Measurements from ENCODE around the gene PRKCH.

The PRKCH gene

GRCh38 chr14:61472801-61473376 is 151.5 kb downstream of the PRKCH start:
- TF ChIP-seq SIN3A (IDR thresholded peaks at IDR 0.05; ENCODE audit: borderline replicate concordance, insufficient read depth, low read length) (no peak), POLR2AphosphoS5 (IDR thresholded peaks at IDR 0.05; ENCODE audit: low read depth, low read length) (no peak), TAF1 (IDR thresholded peaks at IDR 0.05; ENCODE audit: borderline replicate concordance, insufficient read depth, low read length) (no peak), REST (IDR thresholded peaks at IDR 0.05; ENCODE audit: insufficient read depth in 1 of 2, low read depth in 2 of 2, low read length in 2 of 2) (no peak), FOXP2 (optimal IDR thresholded peaks at IDR 0.05; ENCODE audit: borderline replicate concordance, extremely low read depth, extremely low read length, insufficient read depth) (no peak)

GRCh38 chr14:61474015-61474414 is 152.6 kb downstream of the PRKCH start:
- TF ChIP-seq POLR2AphosphoS5 (IDR thresholded peaks at IDR 0.05; ENCODE audit: low read depth, low read length): no peak
- TF ChIP-seq TAF1 (IDR thresholded peaks at IDR 0.05; ENCODE audit: borderline replicate concordance, insufficient read depth, low read length): no peak
- no peak for TF ChIP-seq SIN3A (IDR thresholded peaks at IDR 0.05; ENCODE audit: borderline replicate concordance, insufficient read depth, low read length)
- no peak for TF ChIP-seq REST (IDR thresholded peaks at IDR 0.05; ENCODE audit: insufficient read depth in 1 of 2, low read depth in 2 of 2, low read length in 2 of 2)
- no peak for TF ChIP-seq FOXP2 (optimal IDR thresholded peaks at IDR 0.05; ENCODE audit: borderline replicate concordance, extremely low read depth, extremely low read length, insufficient read depth)

- TF ChIP-seq TAF1 (IDR thresholded peaks at IDR 0.05; ENCODE audit: borderline replicate concordance, insufficient read depth, low read length): no peak
- no peak for TF ChIP-seq FOXP2 (optimal IDR thresholded peaks at IDR 0.05; ENCODE audit: borderline replicate concordance, extremely low read depth, extremely low read length, insufficient read depth)
- TF ChIP-seq SIN3A (IDR thresholded peaks at IDR 0.05; ENCODE audit: borderline replicate concordance, insufficient read depth, low read length): no peak
- no peak for TF ChIP-seq POLR2AphosphoS5 (IDR thresholded peaks at IDR 0.05; ENCODE audit: low read depth, low read length)
These were observed 153.3 kb downstream of the PRKCH start for GRCh38 chr14:61474701-61475100.

GRCh38 chr14:61475316-61475715 is 153.9 kb downstream of the PRKCH start:
- no peak for TF ChIP-seq REST (IDR thresholded peaks at IDR 0.05; ENCODE audit: insufficient read depth in 1 of 2, low read depth in 2 of 2, low read length in 2 of 2)
- TF ChIP-seq FOXP2 (optimal IDR thresholded peaks at IDR 0.05; ENCODE audit: borderline replicate concordance, extremely low read depth, extremely low read length, insufficient read depth): no peak
- no peak for TF ChIP-seq TAF1 (IDR thresholded peaks at IDR 0.05; ENCODE audit: borderline replicate concordance, insufficient read depth, low read length)
- TF ChIP-seq POLR2AphosphoS5 (IDR thresholded peaks at IDR 0.05; ENCODE audit: low read depth, low read length): no peak
- no peak for TF ChIP-seq SIN3A (IDR thresholded peaks at IDR 0.05; ENCODE audit: borderline replicate concordance, insufficient read depth, low read length)

- TF ChIP-seq SIN3A (IDR thresholded peaks at IDR 0.05; ENCODE audit: borderline replicate concordance, insufficient read depth, low read length) (no peak), TAF1 (IDR thresholded peaks at IDR 0.05; ENCODE audit: borderline replicate concordance, insufficient read depth, low read length) (no peak), POLR2AphosphoS5 (IDR thresholded peaks at IDR 0.05; ENCODE audit: low read depth, low read length) (no peak), REST (IDR thresholded peaks at IDR 0.05; ENCODE audit: insufficient read depth in 1 of 2, low read depth in 2 of 2, low read length in 2 of 2) (no peak), FOXP2 (optimal IDR thresholded peaks at IDR 0.05; ENCODE audit: borderline replicate concordance, extremely low read depth, extremely low read length, insufficient read depth) (no peak)
These were observed 154.8 kb downstream of the PRKCH start for GRCh38 chr14:61476105-61476753.
